Breast epithelium (tissue), 3 donors: ENCODE data around the gene AKR1C3.
"Not testable (repeated sequence)": the region's sequence is repeated elsewhere in the genome, so short reads cannot be mapped to it uniquely, and the experiment has no call there.

Source experiments
- CTCF ChIP-seq, 3 donors: fragments of 450-650 bp; IDR thresholded peaks; one replicate each; pipeline ENCODE4 v1.5.1; 2016 to 2017; ENCODE audit warnings: antibody characterized with exemption in 3 of 3, mild to moderate bottlenecking in 3 of 3, moderate library complexity in 3 of 3
- POLR2A ChIP-seq: fragments of 450-650 bp; IDR thresholded peaks from one replicate; pipeline ENCODE4 v1.6.1; 2016; ENCODE audit warnings: antibody characterized with exemption, mild to moderate bottlenecking, moderate library complexity
- POLR2AphosphoS5 ChIP-seq, 3 donors: sonication (generic); formaldehyde crosslinking; IDR thresholded peaks; one replicate each; pipeline ENCODE4 v1.6.1; 2017; ENCODE audit warnings: antibody characterized with exemption in 3 of 3

GRCh38 chr10:5137699-5138098 lies 43.5 kb downstream of the AKR1C3 start:
- TF ChIP-seq CTCF (IDR thresholded peaks at IDR 0.05); POLR2A; POLR2AphosphoS5 (IDR thresholded peaks at IDR 0.05): not testable (repeated sequence)
